ENCODE data around the gene SLC35F4.

The SLC35F4 gene

GRCh38 chr14:57812741-57813140 lies 53.2 kb downstream of the SLC35F4 start:
- DNase-seq (ENCODE audit: extremely low spot score) = no peak
- ChIA-PET CTCF (no interaction called here), POLR2A (no interaction called here)
- TF ChIP-seq FOXM1 (IDR thresholded peaks at IDR 0.05; ENCODE audit: borderline replicate concordance) (no peak), NFRKB (IDR thresholded peaks at IDR 0.05) (no peak), ZNF384 (IDR thresholded peaks at IDR 0.05) (no peak), TARDBP (IDR thresholded peaks at IDR 0.05) (no peak)

GRCh38 chr14:57811998-57812546 lies 53.8 kb downstream of the SLC35F4 start:
- ChIA-PET POLR2A (no interaction called here), CTCF (no interaction called here)
- TF ChIP-seq NFRKB (IDR thresholded peaks at IDR 0.05) = no peak
- no peak for TF ChIP-seq BHLHE40 (IDR thresholded peaks at IDR 0.05; ENCODE audit: borderline replicate concordance)
- no peak for TF ChIP-seq ZNF384 (IDR thresholded peaks at IDR 0.05)
- TF ChIP-seq HDGF (IDR thresholded peaks at IDR 0.05; ENCODE audit: borderline replicate concordance) = no peak
- no peak for TF ChIP-seq FOXM1 (IDR thresholded peaks at IDR 0.05; ENCODE audit: borderline replicate concordance)
- no peak for TF ChIP-seq PKNOX1 (IDR thresholded peaks at IDR 0.05)
- no peak for DNase-seq (ENCODE audit: extremely low spot score)

GRCh38 chr14:57809808-57810207 lies 56.1 kb downstream of the SLC35F4 start:
- CTCF ChIA-PET = no interaction called here
- no peak for DNase-seq (ENCODE audit: extremely low spot score)
- no peak for TF ChIP-seq FOXA1 (IDR thresholded peaks at IDR 0.05)
- no peak for TF ChIP-seq PKNOX1 (IDR thresholded peaks at IDR 0.05)
- POLR2A ChIA-PET = no interaction called here

GRCh38 chr14:57797160-57797559 lies 68.7 kb downstream of the SLC35F4 start:
- TF ChIP-seq ELF4 (IDR thresholded peaks at IDR 0.05) (no peak), LEF1 (IDR thresholded peaks at IDR 0.05; ENCODE audit: borderline replicate concordance) (no peak), BHLHE40 (IDR thresholded peaks at IDR 0.05; ENCODE audit: borderline replicate concordance) (no peak), FOXM1 (IDR thresholded peaks at IDR 0.05; ENCODE audit: borderline replicate concordance) (no peak), ARNT (IDR thresholded peaks at IDR 0.05) (no peak), NFRKB (IDR thresholded peaks at IDR 0.05) (no peak), CTBP1 (IDR thresholded peaks at IDR 0.05; ENCODE audit: borderline replicate concordance) (no peak), FOXA1 (IDR thresholded peaks at IDR 0.05) (no peak), SP1 (IDR thresholded peaks at IDR 0.05) (no peak), ZNF384 (IDR thresholded peaks at IDR 0.05) (no peak), SUZ12 (IDR thresholded peaks at IDR 0.05) (no peak), L3MBTL2 (conservative IDR thresholded peaks at IDR 0.05) (no peak), FOXK2 (IDR thresholded peaks at IDR 0.05) (no peak), PKNOX1 (IDR thresholded peaks at IDR 0.05) (no peak), TARDBP (IDR thresholded peaks at IDR 0.05) (no peak), HDGF (IDR thresholded peaks at IDR 0.05; ENCODE audit: borderline replicate concordance) (no peak)
- ChIA-PET POLR2A (no interaction called here), CTCF (no interaction called here)
- DNase-seq (ENCODE audit: extremely low spot score) = no peak

- no peak for DNase-seq (ENCODE audit: extremely low spot score)
- ChIA-PET POLR2A (no interaction called here), CTCF (no interaction called here)
- TF ChIP-seq ZNF384 (IDR thresholded peaks at IDR 0.05) = no peak
Observed at GRCh38 chr14:57796556-57796955, 69.3 kb downstream of the SLC35F4 start.

GRCh38 chr14:57785058-57785457 lies 80.8 kb downstream of the SLC35F4 start:
- CTCF ChIA-PET = no interaction called here
- TF ChIP-seq SP1 (IDR thresholded peaks at IDR 0.05) (no peak), SUZ12 (IDR thresholded peaks at IDR 0.05) (no peak), ELF4 (IDR thresholded peaks at IDR 0.05) (no peak), FOXM1 (IDR thresholded peaks at IDR 0.05; ENCODE audit: borderline replicate concordance) (no peak), ARNT (IDR thresholded peaks at IDR 0.05) (no peak), L3MBTL2 (conservative IDR thresholded peaks at IDR 0.05) (no peak), BHLHE40 (IDR thresholded peaks at IDR 0.05; ENCODE audit: borderline replicate concordance) (no peak), CTBP1 (IDR thresholded peaks at IDR 0.05; ENCODE audit: borderline replicate concordance) (no peak), LEF1 (IDR thresholded peaks at IDR 0.05; ENCODE audit: borderline replicate concordance) (no peak)

GRCh38 chr14:57771801-57772200 lies 94.1 kb downstream of the SLC35F4 start:
- CTCF ChIA-PET = no interaction called here
- no peak for DNase-seq (ENCODE audit: extremely low spot score)
- POLR2A ChIA-PET = no interaction called here
- no peak for TF ChIP-seq HDGF (IDR thresholded peaks at IDR 0.05; ENCODE audit: borderline replicate concordance)
- TF ChIP-seq FOXM1 (IDR thresholded peaks at IDR 0.05; ENCODE audit: borderline replicate concordance) = no peak
- no peak for TF ChIP-seq PKNOX1 (IDR thresholded peaks at IDR 0.05)
- no peak for TF ChIP-seq TARDBP (IDR thresholded peaks at IDR 0.05)
- no peak for TF ChIP-seq ARNT (IDR thresholded peaks at IDR 0.05)
- no peak for TF ChIP-seq FOXK2 (IDR thresholded peaks at IDR 0.05)
- no peak for TF ChIP-seq SUZ12 (IDR thresholded peaks at IDR 0.05)
- TF ChIP-seq CTBP1 (IDR thresholded peaks at IDR 0.05; ENCODE audit: borderline replicate concordance) = no peak

More at GRCh38 chr14:57785058-57785457, 80.8 kb downstream of the SLC35F4 start:
- POLR2A ChIA-PET = no interaction called here
- DNase-seq (ENCODE audit: extremely low spot score) = no peak

Data from HEK293T (cell line).